Erythroblast (primary cell): ENCODE results near the gene ATXN7L1.

Source experiments
- GATA1 ChIP-seq: IDR thresholded peaks from 2 replicates; pipeline ENCODE4 v1.6.1; 2011; ENCODE audit warnings: low read depth, mild to moderate bottlenecking, control low read depth, low read length, moderate library complexity
- POLR2A ChIP-seq: IDR thresholded peaks from 2 replicates; pipeline ENCODE4 v1.6.1; 2011; ENCODE audit warnings: mild to moderate bottlenecking, low read length

GRCh38 chr7:105875505-105875904 lies 894 bp downstream of the ATXN7L1 start:
- TF ChIP-seq POLR2A = no peak
- TF ChIP-seq GATA1 = no peak
